GM12872 (cell line): ENCODE measurements around the gene RAB30.

ENCODE experiments used
- TF ChIP-seq, protein P1 (sequence below): IDR thresholded peaks from 3 replicates; pipeline ENCODE4 v1.5.1; 2011; ENCODE audit warnings: low read depth, mild to moderate bottlenecking, low read length, moderate library complexity; ENCODE audit not compliant: insufficient read depth

RAB30 gene

GRCh38 chr11:82988936-82989627 lies 82.6 kb downstream of the RAB30 start:
- TF ChIP-seq, protein P1, sequence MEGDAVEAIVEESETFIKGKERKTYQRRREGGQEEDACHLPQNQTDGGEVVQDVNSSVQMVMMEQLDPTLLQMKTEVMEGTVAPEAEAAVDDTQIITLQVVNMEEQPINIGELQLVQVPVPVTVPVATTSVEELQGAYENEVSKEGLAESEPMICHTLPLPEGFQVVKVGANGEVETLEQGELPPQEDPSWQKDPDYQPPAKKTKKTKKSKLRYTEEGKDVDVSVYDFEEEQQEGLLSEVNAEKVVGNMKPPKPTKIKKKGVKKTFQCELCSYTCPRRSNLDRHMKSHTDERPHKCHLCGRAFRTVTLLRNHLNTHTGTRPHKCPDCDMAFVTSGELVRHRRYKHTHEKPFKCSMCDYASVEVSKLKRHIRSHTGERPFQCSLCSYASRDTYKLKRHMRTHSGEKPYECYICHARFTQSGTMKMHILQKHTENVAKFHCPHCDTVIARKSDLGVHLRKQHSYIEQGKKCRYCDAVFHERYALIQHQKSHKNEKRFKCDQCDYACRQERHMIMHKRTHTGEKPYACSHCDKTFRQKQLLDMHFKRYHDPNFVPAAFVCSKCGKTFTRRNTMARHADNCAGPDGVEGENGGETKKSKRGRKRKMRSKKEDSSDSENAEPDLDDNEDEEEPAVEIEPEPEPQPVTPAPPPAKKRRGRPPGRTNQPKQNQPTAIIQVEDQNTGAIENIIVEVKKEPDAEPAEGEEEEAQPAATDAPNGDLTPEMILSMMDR = no peak

DNA sequence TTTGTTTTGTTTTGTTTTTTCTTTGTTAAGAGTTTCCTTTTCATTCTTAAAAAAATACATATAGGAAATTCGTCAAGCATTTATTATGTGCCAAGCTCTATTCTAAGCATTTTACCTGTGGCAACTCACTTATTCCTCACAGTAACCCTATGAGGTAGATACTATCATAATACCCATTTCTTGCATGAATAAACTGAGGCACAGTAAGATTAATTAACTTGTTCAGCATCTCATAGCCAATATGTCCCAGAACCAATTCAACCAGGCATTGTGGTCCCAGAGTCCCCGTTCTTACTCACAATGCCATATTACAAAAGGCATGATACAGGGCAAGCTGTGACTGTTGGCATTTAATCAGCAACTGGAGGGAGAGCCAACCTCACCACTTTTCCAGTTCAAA lies 83.7 kb downstream of the RAB30 start:
- TF ChIP-seq, protein P1 = no peak

DNA sequence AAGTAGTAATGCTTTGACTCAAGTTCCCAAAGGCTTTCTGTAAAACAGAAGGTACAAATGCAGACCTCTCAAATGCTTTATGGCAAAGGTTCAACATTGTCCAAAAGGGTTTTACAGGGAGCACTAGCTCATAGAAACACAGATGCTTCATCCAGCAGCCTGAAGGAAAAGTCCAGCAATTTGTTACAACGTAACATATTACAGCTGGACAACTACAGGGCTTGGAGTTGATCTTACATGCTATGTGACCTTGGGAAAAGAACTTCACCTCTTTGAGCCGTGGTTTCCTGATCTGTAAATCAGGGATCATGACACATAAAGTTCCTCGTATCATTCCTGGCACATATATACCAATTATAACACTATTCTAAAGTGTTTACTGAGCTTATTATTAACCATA lies 85.3 kb downstream of the RAB30 start:
- TF ChIP-seq, protein P1 = no peak

- TF ChIP-seq, protein P1 = no peak
These were observed 89.8 kb downstream of the RAB30 start for GRCh38 chr11:82981852-82982251.

DNA sequence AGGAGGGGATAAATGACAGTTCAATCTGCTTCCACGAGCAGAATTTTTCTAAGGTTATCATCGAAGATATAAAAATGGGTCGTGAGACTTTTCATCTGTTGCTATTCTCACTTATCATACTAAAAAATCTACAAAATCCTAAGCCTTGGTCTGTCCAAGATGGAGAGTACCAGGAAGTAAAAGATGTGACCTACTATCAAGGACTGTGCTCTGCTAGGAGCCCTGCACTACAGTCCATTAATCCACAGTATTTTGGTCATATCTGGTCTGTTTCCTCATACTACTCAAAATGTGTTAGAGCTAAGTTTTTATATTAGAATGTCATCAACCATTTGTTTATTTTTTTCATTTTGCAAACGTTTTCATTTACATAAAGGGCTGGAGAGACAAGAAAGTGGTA lies 90.8 kb downstream of the RAB30 start:
- TF ChIP-seq, protein P1 = no peak

DNA sequence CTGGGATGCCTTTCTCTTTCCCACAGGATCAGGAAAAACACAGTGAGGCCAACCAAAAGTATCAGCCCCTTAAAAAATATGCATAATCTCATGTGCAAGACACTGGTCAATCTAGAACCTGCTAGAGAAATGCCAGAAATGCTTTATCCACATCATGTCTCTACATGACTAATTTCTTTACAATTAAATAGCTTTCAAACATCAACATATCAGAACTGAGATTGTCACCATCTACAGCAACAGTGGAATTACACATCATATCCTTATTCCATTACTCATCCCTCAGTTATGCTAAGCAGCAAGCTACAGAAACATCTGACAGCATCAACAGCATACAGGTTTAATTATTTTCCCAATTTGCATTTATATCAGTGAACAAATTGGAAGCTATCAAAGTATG lies 91.4 kb downstream of the RAB30 start:
- TF ChIP-seq, protein P1 = no peak

- TF ChIP-seq, protein P1 = no peak
These were observed 91.9 kb downstream of the RAB30 start for GRCh38 chr11:82979824-82980223.
